HCT116 (cell line): ENCODE measurements around the gene GNAS-AS1. TPM values are rescaled to one million over a fixed set of nuclear protein-coding genes. Genes with fewer than 3 reads are reported as not detected.

Experiments used
- ATAC-seq: fragments of 200-7000 bp; cut with Tn5 transposase; 2 replicates; pipeline ENCODE4 v1.9.1; 2020; ENCODE audit warnings: mild to moderate bottlenecking, moderate library complexity
- BruUV-seq: library from RNA; stranded (reverse); fragments of 400-500 nt; replicated peaks from 2 replicates; lab custom pipeline; 2021; lab: Mats Ljungman, UMichigan
- CTCF ChIA-PET: fragments of 300-600 bp; sonication (Branson Sonifier 250); formaldehyde crosslinking; loops from one replicate; lab custom pipeline; 2021; ENCODE audit warnings: antibody characterized with exemption; lab: Charles Lee
- POLR2A ChIA-PET: fragments of 300-600, 350-600 bp; sonication (Branson Sonifier 250); formaldehyde crosslinking; loops from one replicate; lab custom pipeline; 2021; ENCODE audit warnings: antibody characterized with exemption; lab: Charles Lee
- RAD21 ChIA-PET, 2 experiments: fragments of 300-600 bp; sonication (Branson Sonifier 250); formaldehyde crosslinking; loops; one replicate each; lab custom pipeline; 2023; ENCODE audit warnings: low total read pairs in 2 of 2; ENCODE audit not compliant: uncharacterized antibody in 2 of 2, unreplicated experiment in 2 of 2, low non-redundant PET in 1 of 2; lab: Charles Lee
- DNase-seq: peaks from one replicate; pipeline ENCODE4 v3.0.0-alpha.2; 2010; ENCODE audit warnings: low read depth, low spot score
- H2AFZ ChIP-seq: fragments of 200-600 bp; shearing (Covaris generic), sonication (generic); 2 replicates; pipeline ENCODE4 v1.6.1; 2017; ENCODE audit warnings: low read depth, mixed run types, mixed read lengths, antibody characterized with exemption, low read length; ENCODE audit not compliant: poor library complexity, severe bottlenecking
- H3K27ac ChIP-seq: 2 replicates; pipeline ENCODE4 v1.5.1; 2012; ENCODE audit warnings: low read depth, low read length
- H3K27me3 ChIP-seq: fragments of 200-600 bp; sonication (generic); 2 replicates; pipeline ENCODE4 v1.6.1; 2016; ENCODE audit warnings: mixed run types, low read length, mixed read lengths; ENCODE audit not compliant: insufficient read depth
- H3K36me3 ChIP-seq, 2 experiments: fragments of 200-500 bp in 1 of 2; fragments of 200-600 bp in 1 of 2; sonication (Bioruptor generic) in 1 of 2; sonication (generic) in 1 of 2; 2 replicates each; pipeline versions ENCODE4 v1.5.1 to v1.6.1; 2014 to 2016; ENCODE audit warnings: low read length in 2 of 2, inconsistent platforms in 1 of 2, mixed read lengths in 1 of 2, mixed run types in 1 of 2; ENCODE audit not compliant: insufficient read depth in 2 of 2, control insufficient read depth in 1 of 2
- H3K4me1 ChIP-seq, 2 experiments: fragments of 200-600 bp in 1 of 2; sonication (generic) in 1 of 2; 2 replicates each; pipeline versions ENCODE4 v1.5.1 to v1.6.1; 2012 to 2017; ENCODE audit warnings: low read length in 2 of 2, inconsistent platforms in 1 of 2, mild to moderate bottlenecking in 1 of 2, mixed read lengths in 1 of 2, mixed run types in 1 of 2, moderate library complexity in 1 of 2; ENCODE audit not compliant: insufficient read depth in 2 of 2, control insufficient read depth in 1 of 2
- H3K4me2 ChIP-seq: fragments of 200-600 bp; sonication (generic); 2 replicates; pipeline ENCODE4 v1.6.1; 2017; ENCODE audit warnings: mixed run types, low read length, mixed read lengths
- H3K4me3 ChIP-seq, 2 experiments: fragments of 200-600 bp in 1 of 2; sonication (generic) in 1 of 2; replicated peaks in 1 of 2; 2 replicates each; pipeline ENCODE4 v1.5.1; 2011 to 2016; ENCODE audit warnings: low read length in 2 of 2, control low read depth in 1 of 2, low read depth in 1 of 2, mild to moderate bottlenecking in 1 of 2, mixed read lengths in 1 of 2, mixed run types in 1 of 2
- H3K79me2 ChIP-seq: fragments of 200-600 bp; sonication (generic); 2 replicates; pipeline ENCODE4 v1.6.1; 2017; ENCODE audit warnings: mild to moderate bottlenecking, mixed run types, low read length, moderate library complexity, mixed read lengths; ENCODE audit not compliant: insufficient read depth
- H3K9ac ChIP-seq: fragments of 200-600 bp; sonication (generic); 2 replicates; pipeline ENCODE4 v1.6.1; 2016; ENCODE audit warnings: low read length, mixed read lengths
- H3K9me2 ChIP-seq: fragments of 200-600 bp; sonication (generic), shearing (Covaris generic); 2 replicates; pipeline ENCODE4 v1.6.1; 2017; ENCODE audit warnings: mixed run types, mild to moderate bottlenecking, moderate library complexity; ENCODE audit not compliant: insufficient read depth
- H3K9me3 ChIP-seq, 2 experiments: fragments of 200-500 bp in 1 of 2; fragments of 200-600 bp in 1 of 2; sonication (Bioruptor generic) in 1 of 2; sonication (generic) in 1 of 2; 2 replicates each; pipeline ENCODE4 v1.6.1; 2014 to 2017; ENCODE audit warnings: low read length in 2 of 2, mixed read lengths in 2 of 2, inconsistent platforms in 1 of 2, low read depth in 1 of 2, mild to moderate bottlenecking in 1 of 2, mixed run types in 1 of 2, moderate library complexity in 1 of 2; ENCODE audit not compliant: control insufficient read depth in 1 of 2, insufficient read depth in 1 of 2
- H4K20me1 ChIP-seq: fragments of 200-600 bp; sonication (generic), shearing (Covaris generic); 2 replicates; pipeline ENCODE4 v1.6.1; 2017; ENCODE audit warnings: mixed run types, mild to moderate bottlenecking, moderate library complexity; ENCODE audit not compliant: insufficient read depth
- CBX3 ChIP-seq: IDR thresholded peaks from 2 replicates; pipeline ENCODE4 v1.6.1; 2012; ENCODE audit warnings: low read depth
- CTCF ChIP-seq, 3 experiments: fragments of 200-600 bp in 1 of 3; sonication (generic) in 1 of 3; IDR thresholded peaks in 2 of 3; conservative IDR thresholded peaks in 1 of 3; 2 replicates each; pipeline ENCODE4 v1.5.1; 2012 to 2017; ENCODE audit warnings: low read depth in 2 of 3, low read length in 2 of 3, antibody characterized with exemption in 1 of 3, borderline replicate concordance in 1 of 3, control low read depth in 1 of 3, mild to moderate bottlenecking in 1 of 3, mixed read lengths in 1 of 3, mixed run types in 1 of 3, moderate library complexity in 1 of 3; ENCODE audit not compliant: insufficient read depth in 1 of 3
- EGR1 ChIP-seq: IDR thresholded peaks from 2 replicates; pipeline ENCODE4 v1.6.1; 2012; ENCODE audit warnings: low read depth
- ELF1 ChIP-seq: IDR thresholded peaks from 2 replicates; pipeline ENCODE4 v1.6.1; 2012; ENCODE audit warnings: low read depth, borderline replicate concordance
- EZH2 ChIP-seq: fragments of 200-600 bp; sonication (generic); IDR thresholded peaks from 2 replicates; pipeline ENCODE4 v1.6.1; 2017; ENCODE audit warnings: antibody characterized with exemption, mixed run types
- EZH2phosphoT487 ChIP-seq: fragments of 200-600 bp; IDR thresholded peaks from 2 replicates; pipeline ENCODE4 v1.6.1; 2018; ENCODE audit warnings: antibody characterized with exemption, borderline replicate concordance
- JUND ChIP-seq: IDR thresholded peaks from 2 replicates; pipeline ENCODE4 v1.6.1; 2012
- POLR2A ChIP-seq: IDR thresholded peaks from 2 replicates; pipeline ENCODE4 v1.7.0; 2011; ENCODE audit warnings: borderline replicate concordance; ENCODE audit not compliant: insufficient read depth, insufficient read length; ENCODE audit errors: extremely low read depth
- RAD21 ChIP-seq: IDR thresholded peaks from 2 replicates; pipeline ENCODE4 v1.6.1; 2012; ENCODE audit warnings: low read depth, mild to moderate bottlenecking
- SRF ChIP-seq: IDR thresholded peaks from 2 replicates; pipeline ENCODE4 v1.6.1; 2012; ENCODE audit warnings: low read depth
- TCF7L2 ChIP-seq: IDR thresholded peaks from 2 replicates; pipeline ENCODE4 v1.7.0; 2011; ENCODE audit warnings: borderline replicate concordance, inconsistent platforms; ENCODE audit not compliant: insufficient read depth, insufficient read length; ENCODE audit errors: extremely low read depth
- ZFX ChIP-seq: fragments of 450-650 bp; IDR thresholded peaks from 2 replicates; pipeline ENCODE4 v1.6.1; 2017
- ZNF274 ChIP-seq: fragments of 200-500 bp; sonication (Bioruptor generic); IDR thresholded peaks from 2 replicates; pipeline ENCODE4 v1.6.1; 2014; ENCODE audit warnings: mild to moderate bottlenecking, low read depth, low read length, inconsistent platforms
- intact Hi-C: fragments of 100-400 bp; cut with micrococcal nuclease; formaldehyde crosslinking; loops from 2 replicates; pipeline ENCODE4 v1.10.0; 2022
- total RNA-seq: library from RNA; stranded (reverse); gene quantifications from one replicate; pipeline ENCODE4 v1.2.1, GENCODE V29; 2021; ENCODE audit not compliant: unreplicated experiment
- TF ChIP-seq, protein P1 (sequence below): IDR thresholded peaks from 2 replicates; pipeline ENCODE4 v1.6.1; 2012
- TF ChIP-seq, protein P2 (sequence below): IDR thresholded peaks from 2 replicates; pipeline ENCODE4 v1.6.1; 2012; ENCODE audit warnings: low read depth
- TF ChIP-seq, protein P3 (sequence below): IDR thresholded peaks from 2 replicates; pipeline ENCODE4 v1.6.1; 2011; ENCODE audit warnings: mild to moderate bottlenecking, low read length, moderate library complexity; ENCODE audit not compliant: insufficient replicate concordance; ENCODE audit errors: extremely low read depth

GNAS-AS1 gene
- total RNA-seq, 1 experiment from 2014 or later: not detected

DNA sequence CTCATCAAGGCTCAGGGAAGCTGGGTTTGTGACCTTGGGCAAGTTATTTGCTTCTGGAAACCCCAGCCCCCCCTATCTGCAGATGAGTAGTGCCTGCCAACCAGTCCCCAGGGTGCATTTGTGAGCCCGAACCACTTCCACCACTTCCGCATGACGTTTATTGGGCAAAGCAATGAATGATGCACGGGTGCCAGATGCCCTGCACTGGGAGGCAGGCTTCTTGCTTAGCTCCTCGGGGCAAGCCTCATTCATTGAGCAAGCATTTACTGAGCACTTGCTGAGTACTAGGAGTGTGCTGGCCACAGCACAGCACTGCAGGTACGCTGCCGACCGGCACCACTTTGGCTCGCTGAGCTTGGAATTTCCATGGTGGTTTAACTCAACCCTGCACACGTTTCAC, 60.2 kb downstream of the GNAS-AS1 start:
- no peaks in the 10 kb centered on the region for H3K79me2 ChIP-seq
- POLR2A ChIA-PET: no interaction called here
- no peak for TF ChIP-seq EZH2
- TF ChIP-seq ZNF274: no peak
- no peak for TF ChIP-seq JUND
- no peak for TF ChIP-seq RAD21
- TF ChIP-seq, protein P1, sequence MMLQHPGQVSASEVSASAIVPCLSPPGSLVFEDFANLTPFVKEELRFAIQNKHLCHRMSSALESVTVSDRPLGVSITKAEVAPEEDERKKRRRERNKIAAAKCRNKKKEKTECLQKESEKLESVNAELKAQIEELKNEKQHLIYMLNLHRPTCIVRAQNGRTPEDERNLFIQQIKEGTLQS: no peak
- no peak for TF ChIP-seq EZH2phosphoT487
- no peak for TF ChIP-seq POLR2A
- TF ChIP-seq, protein P2, sequence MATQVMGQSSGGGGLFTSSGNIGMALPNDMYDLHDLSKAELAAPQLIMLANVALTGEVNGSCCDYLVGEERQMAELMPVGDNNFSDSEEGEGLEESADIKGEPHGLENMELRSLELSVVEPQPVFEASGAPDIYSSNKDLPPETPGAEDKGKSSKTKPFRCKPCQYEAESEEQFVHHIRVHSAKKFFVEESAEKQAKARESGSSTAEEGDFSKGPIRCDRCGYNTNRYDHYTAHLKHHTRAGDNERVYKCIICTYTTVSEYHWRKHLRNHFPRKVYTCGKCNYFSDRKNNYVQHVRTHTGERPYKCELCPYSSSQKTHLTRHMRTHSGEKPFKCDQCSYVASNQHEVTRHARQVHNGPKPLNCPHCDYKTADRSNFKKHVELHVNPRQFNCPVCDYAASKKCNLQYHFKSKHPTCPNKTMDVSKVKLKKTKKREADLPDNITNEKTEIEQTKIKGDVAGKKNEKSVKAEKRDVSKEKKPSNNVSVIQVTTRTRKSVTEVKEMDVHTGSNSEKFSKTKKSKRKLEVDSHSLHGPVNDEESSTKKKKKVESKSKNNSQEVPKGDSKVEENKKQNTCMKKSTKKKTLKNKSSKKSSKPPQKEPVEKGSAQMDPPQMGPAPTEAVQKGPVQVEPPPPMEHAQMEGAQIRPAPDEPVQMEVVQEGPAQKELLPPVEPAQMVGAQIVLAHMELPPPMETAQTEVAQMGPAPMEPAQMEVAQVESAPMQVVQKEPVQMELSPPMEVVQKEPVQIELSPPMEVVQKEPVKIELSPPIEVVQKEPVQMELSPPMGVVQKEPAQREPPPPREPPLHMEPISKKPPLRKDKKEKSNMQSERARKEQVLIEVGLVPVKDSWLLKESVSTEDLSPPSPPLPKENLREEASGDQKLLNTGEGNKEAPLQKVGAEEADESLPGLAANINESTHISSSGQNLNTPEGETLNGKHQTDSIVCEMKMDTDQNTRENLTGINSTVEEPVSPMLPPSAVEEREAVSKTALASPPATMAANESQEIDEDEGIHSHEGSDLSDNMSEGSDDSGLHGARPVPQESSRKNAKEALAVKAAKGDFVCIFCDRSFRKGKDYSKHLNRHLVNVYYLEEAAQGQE: no peak
- no peak for TF ChIP-seq SRF
- no peak for TF ChIP-seq EGR1
- TF ChIP-seq ELF1: no peak
- no peak for TF ChIP-seq ZFX
- no peak for TF ChIP-seq CTCF (IDR thresholded peaks at IDR 0.05 in 2 of 3, conservative IDR thresholded peaks at IDR 0.05 in 1 of 3; ENCODE audit: borderline replicate concordance in 1 of 3, insufficient read depth in 1 of 3, low read depth in 2 of 3, low read length in 2 of 3)
- no peak for TF ChIP-seq TCF7L2
- TF ChIP-seq, protein P3, sequence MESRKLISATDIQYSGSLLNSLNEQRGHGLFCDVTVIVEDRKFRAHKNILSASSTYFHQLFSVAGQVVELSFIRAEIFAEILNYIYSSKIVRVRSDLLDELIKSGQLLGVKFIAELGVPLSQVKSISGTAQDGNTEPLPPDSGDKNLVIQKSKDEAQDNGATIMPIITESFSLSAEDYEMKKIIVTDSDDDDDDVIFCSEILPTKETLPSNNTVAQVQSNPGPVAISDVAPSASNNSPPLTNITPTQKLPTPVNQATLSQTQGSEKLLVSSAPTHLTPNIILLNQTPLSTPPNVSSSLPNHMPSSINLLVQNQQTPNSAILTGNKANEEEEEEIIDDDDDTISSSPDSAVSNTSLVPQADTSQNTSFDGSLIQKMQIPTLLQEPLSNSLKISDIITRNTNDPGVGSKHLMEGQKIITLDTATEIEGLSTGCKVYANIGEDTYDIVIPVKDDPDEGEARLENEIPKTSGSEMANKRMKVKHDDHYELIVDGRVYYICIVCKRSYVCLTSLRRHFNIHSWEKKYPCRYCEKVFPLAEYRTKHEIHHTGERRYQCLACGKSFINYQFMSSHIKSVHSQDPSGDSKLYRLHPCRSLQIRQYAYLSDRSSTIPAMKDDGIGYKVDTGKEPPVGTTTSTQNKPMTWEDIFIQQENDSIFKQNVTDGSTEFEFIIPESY: no peak
- TF ChIP-seq CBX3: no peak
- H3K27me3 ChIP-seq: peaks cover 39% of the 10 kb centered on the region
- CTCF ChIA-PET: no interaction called here
- BruUV-seq: no TSS peak
- no peak overlapping the region for H3K4me3 ChIP-seq
- RAD21 ChIA-PET: no interaction called here
- no peaks in the 10 kb centered on the region for H3K9me2 ChIP-seq
- no peak overlapping the region for H3K27ac ChIP-seq
- H3K36me3 ChIP-seq: no peaks in the 10 kb centered on the region
- no peaks in the 10 kb centered on the region for H3K4me1 ChIP-seq
- no peak overlapping the region for H3K4me2 ChIP-seq
- no peaks in the 10 kb centered on the region for H3K9me3 ChIP-seq
- intact Hi-C loops: no loop called here
- ATAC-seq (no peak), DNase-seq (no peak)
- no peaks in the 10 kb centered on the region for H4K20me1 ChIP-seq
- no peak overlapping the region for H2AFZ ChIP-seq
- H3K9ac ChIP-seq: no peak overlapping the region
